H9 (cell line): ENCODE data around the gene DCLRE1A. TPM values are rescaled to one million over a fixed set of nuclear protein-coding genes. Genes with fewer than 3 reads are reported as not detected.

Experiments
- DNase-seq: peaks from one replicate; pipeline ENCODE4 v3.0.0-alpha.2; 2017
- H2AFZ ChIP-seq: one replicate; pipeline ENCODE4 v1.6.1; 2013; ENCODE audit warnings: mild to moderate bottlenecking, low read length, control low read depth, moderate library complexity
- H2AK5ac ChIP-seq: 2 replicates; pipeline ENCODE4 v1.6.1; 2013; ENCODE audit warnings: low read length, control low read depth, mixed read lengths; ENCODE audit not compliant: insufficient read length
- H2BK120ac ChIP-seq: one replicate; pipeline ENCODE4 v1.6.1; 2013; ENCODE audit warnings: low read depth, mild to moderate bottlenecking, low read length, control low read depth, inconsistent platforms; ENCODE audit not compliant: poor library complexity, severe bottlenecking
- H2BK12ac ChIP-seq: 2 replicates; pipeline ENCODE4 v1.6.1; 2013; ENCODE audit warnings: low read length, control low read depth, mixed read lengths, low read depth; ENCODE audit not compliant: insufficient read length
- H2BK15ac ChIP-seq: 2 replicates; pipeline ENCODE4 v1.6.1; 2013; ENCODE audit warnings: low read depth, low read length, control low read depth
- H2BK20ac ChIP-seq: one replicate; pipeline ENCODE4 v1.6.1; 2013; ENCODE audit warnings: low read depth, mild to moderate bottlenecking, low read length, control low read depth, inconsistent platforms; ENCODE audit not compliant: poor library complexity, severe bottlenecking
- H2BK5ac ChIP-seq: 2 replicates; pipeline ENCODE4 v1.6.1; 2013; ENCODE audit warnings: low read length, control low read depth, mixed read lengths; ENCODE audit not compliant: insufficient read length
- H3K14ac ChIP-seq: 2 replicates; pipeline ENCODE4 v1.6.1; 2013; ENCODE audit warnings: low read length, control low read depth; ENCODE audit not compliant: insufficient read depth
- H3K18ac ChIP-seq: 2 replicates; pipeline ENCODE4 v1.6.1; 2013; ENCODE audit warnings: low read depth, mild to moderate bottlenecking, mixed read lengths, low read length, control low read depth; ENCODE audit not compliant: insufficient read length
- H3K23ac ChIP-seq: 2 replicates; pipeline ENCODE4 v1.6.1; 2013; ENCODE audit warnings: low read length, control low read depth, mixed read lengths, low read depth; ENCODE audit not compliant: insufficient read length
- H3K23me2 ChIP-seq: 2 replicates; pipeline ENCODE4 v1.6.1; 2013; ENCODE audit warnings: low read depth, mild to moderate bottlenecking, mixed read lengths, low read length, control low read depth; ENCODE audit not compliant: insufficient read length, poor library complexity, severe bottlenecking
- H3K27ac ChIP-seq: 2 replicates; pipeline ENCODE4 v1.5.1; 2013; ENCODE audit warnings: low read length, control low read depth, mixed read lengths, low read depth; ENCODE audit not compliant: insufficient read length
- H3K27me3 ChIP-seq: 2 replicates; pipeline ENCODE4 v1.6.1; 2013; ENCODE audit warnings: low read length, control low read depth, inconsistent platforms; ENCODE audit not compliant: insufficient read depth
- H3K4ac ChIP-seq: 2 replicates; pipeline ENCODE4 v1.6.1; 2013; ENCODE audit warnings: low read depth, mild to moderate bottlenecking, control low read depth, inconsistent platforms, low read length, moderate library complexity
- H3K4me1 ChIP-seq: 2 replicates; pipeline ENCODE4 v1.6.1; 2013; ENCODE audit warnings: low read length, control low read depth, inconsistent platforms; ENCODE audit not compliant: insufficient read depth
- H3K4me2 ChIP-seq: 2 replicates; pipeline ENCODE4 v1.6.1; 2013; ENCODE audit warnings: low read length, control low read depth, mixed read lengths; ENCODE audit not compliant: insufficient read length, insufficient read depth
- H3K56ac ChIP-seq: 2 replicates; pipeline ENCODE4 v1.6.1; 2013; ENCODE audit warnings: low read depth, mild to moderate bottlenecking, mixed read lengths, low read length, control low read depth; ENCODE audit not compliant: insufficient read length
- H3K79me1 ChIP-seq: 2 replicates; pipeline ENCODE4 v1.6.1; 2013; ENCODE audit warnings: low read depth, mild to moderate bottlenecking, moderate library complexity, low read length, control low read depth, inconsistent platforms; ENCODE audit not compliant: insufficient read depth, poor library complexity, severe bottlenecking
- H3K79me2 ChIP-seq: 2 replicates; pipeline ENCODE4 v1.6.1; 2013; ENCODE audit warnings: low read length, control low read depth, inconsistent platforms; ENCODE audit not compliant: insufficient read depth
- H3K9ac ChIP-seq: 2 replicates; pipeline ENCODE4 v1.6.1; 2013; ENCODE audit warnings: low read length, control low read depth, mixed read lengths; ENCODE audit not compliant: insufficient read length; ENCODE audit errors: extremely low read depth
- H3K9me3 ChIP-seq: one replicate; pipeline ENCODE4 v1.6.1; 2013; ENCODE audit warnings: low read depth, low read length, inconsistent platforms; ENCODE audit not compliant: control insufficient read depth
- H3T11ph ChIP-seq: one replicate; pipeline ENCODE4 v1.6.1; 2013; ENCODE audit warnings: mild to moderate bottlenecking, low read length, control low read depth, inconsistent platforms
- H4K20me1 ChIP-seq: one replicate; pipeline ENCODE4 v1.6.1; 2013; ENCODE audit not compliant: control insufficient read depth, insufficient read length, insufficient read depth
- H4K5ac ChIP-seq: 2 replicates; pipeline ENCODE4 v1.6.1; 2013; ENCODE audit warnings: low read depth, mild to moderate bottlenecking, mixed read lengths, low read length, control low read depth; ENCODE audit not compliant: insufficient read length
- H4K8ac ChIP-seq: replicated peaks from 2 replicates; pipeline ENCODE4 v1.6.1; 2013; ENCODE audit warnings: low read length, control low read depth, mixed read lengths, low read depth; ENCODE audit not compliant: insufficient read length
- H4K91ac ChIP-seq: 2 replicates; pipeline ENCODE4 v1.6.1; 2013; ENCODE audit warnings: low read depth, mild to moderate bottlenecking, moderate library complexity, mixed read lengths, low read length, control low read depth; ENCODE audit not compliant: insufficient read length
- H3K27ac Mint-ChIP-seq, 3 experiments: 2 replicates in 2 of 3; 3 replicates in 1 of 3; pipeline ENCODE4 v1.8.0; 2020 to 2021; ENCODE audit warnings: mixed read lengths in 3 of 3, mild to moderate bottlenecking in 1 of 3, moderate library complexity in 1 of 3
- H3K27me3 Mint-ChIP-seq: 2 replicates; pipeline ENCODE4 v1.8.0; 2021; ENCODE audit warnings: low read depth, mild to moderate bottlenecking, moderate library complexity, mixed read lengths
- H3K36me3 Mint-ChIP-seq, 3 experiments: 2 replicates in 2 of 3; 3 replicates in 1 of 3; pipeline ENCODE4 v1.8.0; 2020 to 2021; ENCODE audit warnings: low read depth in 3 of 3, mixed read lengths in 3 of 3; ENCODE audit not compliant: insufficient read depth in 1 of 3
- H3K4me1 Mint-ChIP-seq, 2 experiments: 2 replicates each; pipeline ENCODE4 v1.8.0; 2020; ENCODE audit warnings: mixed read lengths in 2 of 2
- H3K4me3 Mint-ChIP-seq, 2 experiments: 2 replicates in 1 of 2; 3 replicates in 1 of 2; pipeline ENCODE4 v1.8.0; 2020 to 2021; ENCODE audit warnings: mild to moderate bottlenecking in 2 of 2, mixed read lengths in 2 of 2, moderate library complexity in 1 of 2
- H3K9me3 Mint-ChIP-seq, 2 experiments: 2 replicates in 1 of 2; 3 replicates in 1 of 2; pipeline ENCODE4 v1.8.0; 2020; ENCODE audit warnings: mild to moderate bottlenecking in 2 of 2, mixed read lengths in 2 of 2, moderate library complexity in 1 of 2
- CTCF ChIP-seq: fragments of 200-600 bp; sonication (generic); conservative IDR thresholded peaks from 3 replicates; pipeline ENCODE4 v1.8.0; 2021; ENCODE audit warnings: antibody characterized with exemption, mild to moderate bottlenecking
- WGBS: extraction: QIAGEN DNeasy Blood & Tissue Kit; methylation state at CpG from one replicate; pipeline ENCODE4 v1.1.7; 2013; ENCODE audit warnings: missing lambda C conversion rate, low lambda C conversion rate, mixed read lengths; ENCODE audit not compliant: insufficient read length; ENCODE audit errors: extremely low coverage; 5-methylcytosine and 5-hydroxymethylcytosine counted together
- total RNA-seq: library from RNA; stranded (reverse); gene quantifications from 2 replicates; pipeline ENCODE4 v1.2.1, GENCODE V29; 2021

DCLRE1A gene
- total RNA-seq, 1 experiment from 2014 or later = 9.9 TPM

DNA sequence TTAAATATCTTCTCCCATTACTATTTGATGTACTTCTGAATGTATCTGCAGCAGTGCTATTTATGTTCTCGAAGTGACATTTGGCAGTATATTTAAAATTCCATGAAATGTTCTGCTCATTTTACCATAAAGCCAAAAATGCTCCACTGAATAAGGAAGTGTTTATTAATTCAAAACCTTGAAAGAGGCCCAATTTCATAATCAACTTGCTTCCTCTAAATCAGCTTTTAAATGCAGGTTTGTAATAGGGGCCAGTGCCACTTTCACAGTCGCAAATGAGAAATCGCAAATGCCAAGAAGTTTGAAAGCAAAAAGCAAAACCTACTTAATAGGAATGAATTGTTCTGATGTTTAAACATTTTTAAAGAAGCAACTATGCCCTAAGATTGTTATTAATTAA lies 12.0 kb upstream of the DCLRE1A start:
- TF ChIP-seq CTCF = no peak
- Histone ChIP-seq H3K23ac (no peak overlapping the region), H3T11ph (no peak overlapping the region), H3K4me2 (no peak overlapping the region), H4K8ac (no peak overlapping the region), H2BK15ac (no peak overlapping the region), H2AK5ac (no peak overlapping the region), H3K9ac (no peak overlapping the region), H3K79me2 (0 out of 2 replicates have a peak, but pooled peaks cover 2% of the 10 kb centered on the region), H3K14ac (no peak overlapping the region), H3K27me3 (no peaks in the 10 kb centered on the region), H2BK5ac (no peak overlapping the region), H4K20me1 (no peaks in the 10 kb centered on the region), H3K9me3 (no peaks in the 10 kb centered on the region), H3K18ac (no peak overlapping the region), H3K4me1 (no peaks in the 10 kb centered on the region), H4K5ac (no peak overlapping the region), H4K91ac (no peak overlapping the region), H2BK20ac (no peak overlapping the region), H3K79me1 (no peaks in the 10 kb centered on the region), H3K23me2 (no peaks in the 10 kb centered on the region), H3K27ac (no peak overlapping the region), H2BK120ac (no peak overlapping the region), H2BK12ac (no peak overlapping the region), H3K4ac (no peak overlapping the region), H2AFZ (no peak overlapping the region), H3K56ac (no peak overlapping the region)
- no peak overlapping the region for H3K4me3 Mint-ChIP-seq
- H3K36me3 Mint-ChIP-seq = peaks cover 17 to 42% (median 27%) of the 10 kb centered on the region in 3 experiments
- H3K27me3 Mint-ChIP-seq = no peaks in the 10 kb centered on the region
- WGBS = no CpG with 5 or more reads among the region's 3 CpGs
- DNase-seq = no peak
- no peaks in the 10 kb centered on the region for H3K9me3 Mint-ChIP-seq
- no peaks in the 10 kb centered on the region for H3K4me1 Mint-ChIP-seq
- no peak overlapping the region for H3K27ac Mint-ChIP-seq
